ENCODE measurements around the gene CYP4F22. TPM values are rescaled to one million over a fixed set of nuclear protein-coding genes. Genes with fewer than 3 reads are reported as not detected.
A peak's percentile ranks its signal among the peaks of the same experiment; 100 is the strongest.

CYP4F22 gene
- total RNA-seq, 1 experiment from 2014 or later = 4.9 TPM

- no peak for DNase-seq (ENCODE audit: low read depth, low spot score)
- Histone ChIP-seq H3K9me2 (ENCODE audit: insufficient read depth) (no peaks in the 10 kb centered on the region), H2AFZ (ENCODE audit: low read depth, low read length, poor library complexity, severe bottlenecking) (no peak overlapping the region), H3K9me3 (ENCODE audit: control insufficient read depth in 1 of 2, insufficient read depth in 1 of 2, low read depth in 1 of 2, low read length in 2 of 2) (no peaks in the 10 kb centered on the region), H3K9ac (ENCODE audit: low read length) (peak overlapping the region; percentile 24; the same call in 1 of the 2 replicates), H3K27ac (ENCODE audit: low read depth, low read length) (peak overlapping the region; percentile 42; the same call in 1 of the 2 replicates), H4K20me1 (ENCODE audit: insufficient read depth) (no peaks in the 10 kb centered on the region), H3K4me1 (ENCODE audit: control insufficient read depth in 1 of 2, insufficient read depth in 2 of 2, low read length in 2 of 2) (peaks cover 8 to 28% of the 10 kb centered on the region in 2 experiments; a peak in 3 of 4 replicates), H3K79me2 (ENCODE audit: insufficient read depth, low read length) (no peaks in the 10 kb centered on the region), H3K4me3 (replicated peaks in 1 of 2; ENCODE audit: low read depth in 1 of 2, low read length in 2 of 2) (peak overlapping the region; percentile 38 to 51), H3K4me2 (ENCODE audit: low read length) (peak overlapping the region; percentile 69), H3K36me3 (ENCODE audit: control insufficient read depth in 1 of 2, insufficient read depth in 2 of 2, low read length in 2 of 2) (no peaks in the 10 kb centered on the region), H3K27me3 (ENCODE audit: insufficient read depth, low read length) (no peaks in the 10 kb centered on the region)
- ChIA-PET POLR2A (interaction anchor here (1.2 to 1.3 kb wide), 2 partner anchors 99 to 132 kb away, joined by 4 read pairs; partner anchors contain the start of gene AKAP8L), RAD21 (ENCODE audit: low non-redundant PET in 1 of 2, low total read pairs in 2 of 2, uncharacterized antibody in 2 of 2, unreplicated experiment in 2 of 2) (no interaction called here), CTCF (interaction anchor here (0.7 kb wide), 1 partner anchor 22 kb away, joined by 3 read pairs; no protein-coding TSS in a partner anchor)
- intact Hi-C loops (cut with micrococcal nuclease) = loop anchor here (10.0 kb wide), 1 partner anchor 97 kb away; no protein-coding TSS in a partner anchor
- no TSS peak for BruUV-seq (replicated peaks)
- ATAC-seq = peak; percentile 53
- TF ChIP-seq CEBPB (IDR thresholded peaks at IDR 0.05; ENCODE audit: low read depth) (no peak), CTCF (IDR thresholded peaks at IDR 0.05 in 2 of 3, conservative IDR thresholded peaks at IDR 0.05 in 1 of 3; ENCODE audit: borderline replicate concordance in 1 of 3, insufficient read depth in 1 of 3, low read depth in 2 of 3, low read length in 2 of 3) (no peak), ZBTB33 (IDR thresholded peaks at IDR 0.05; ENCODE audit: extremely low read depth, insufficient replicate concordance, low read length) (no peak), JUND (IDR thresholded peaks at IDR 0.05) (no peak), EZH2phosphoT487 (IDR thresholded peaks at IDR 0.05; ENCODE audit: borderline replicate concordance) (no peak), RAD21 (IDR thresholded peaks at IDR 0.05; ENCODE audit: low read depth) (no peak), POLR2A (IDR thresholded peaks at IDR 0.05; ENCODE audit: borderline replicate concordance, extremely low read depth, insufficient read depth, insufficient read length) (no peak), SIN3A (IDR thresholded peaks at IDR 0.05; ENCODE audit: low read depth) (no peak), SRF (IDR thresholded peaks at IDR 0.05; ENCODE audit: low read depth) (no peak), ZFX (IDR thresholded peaks at IDR 0.05) (no peak), REST (IDR thresholded peaks at IDR 0.05; ENCODE audit: low read depth) (no peak)
These were observed 43.1 kb downstream of the CYP4F22 start for GRCh38 chr19:15551293-15552004.

Data from HCT116 (cell line).